D721Med (cell line): ENCODE measurements around the gene RABAC1.
A peak's percentile ranks its signal among the peaks of the same experiment; 100 is the strongest.

Experiments
- DNase-seq: peaks from one replicate; pipeline ENCODE4 v3.0.0; 2011; ENCODE audit warnings: low spot score; ENCODE audit not compliant: insufficient read length
- FAIRE-seq: peaks from 2 replicates; lab custom pipeline; 2011; peaks lifted over from hg19 to GRCh38; lab: Jason Lieb, UNC
- TF ChIP-seq, protein P1 (sequence below): IDR thresholded peaks from 2 replicates; pipeline ENCODE4 v1.5.1; 2012; ENCODE audit warnings: mild to moderate bottlenecking, control low read depth; ENCODE audit not compliant: insufficient read depth; ENCODE audit errors: missing control alignments

The RABAC1 gene

GRCh38 chr19:41957161-41957837, 1.8 kb downstream of the RABAC1 start:
- FAIRE-seq (no peak), DNase-seq (no peak)
- TF ChIP-seq, protein P1, sequence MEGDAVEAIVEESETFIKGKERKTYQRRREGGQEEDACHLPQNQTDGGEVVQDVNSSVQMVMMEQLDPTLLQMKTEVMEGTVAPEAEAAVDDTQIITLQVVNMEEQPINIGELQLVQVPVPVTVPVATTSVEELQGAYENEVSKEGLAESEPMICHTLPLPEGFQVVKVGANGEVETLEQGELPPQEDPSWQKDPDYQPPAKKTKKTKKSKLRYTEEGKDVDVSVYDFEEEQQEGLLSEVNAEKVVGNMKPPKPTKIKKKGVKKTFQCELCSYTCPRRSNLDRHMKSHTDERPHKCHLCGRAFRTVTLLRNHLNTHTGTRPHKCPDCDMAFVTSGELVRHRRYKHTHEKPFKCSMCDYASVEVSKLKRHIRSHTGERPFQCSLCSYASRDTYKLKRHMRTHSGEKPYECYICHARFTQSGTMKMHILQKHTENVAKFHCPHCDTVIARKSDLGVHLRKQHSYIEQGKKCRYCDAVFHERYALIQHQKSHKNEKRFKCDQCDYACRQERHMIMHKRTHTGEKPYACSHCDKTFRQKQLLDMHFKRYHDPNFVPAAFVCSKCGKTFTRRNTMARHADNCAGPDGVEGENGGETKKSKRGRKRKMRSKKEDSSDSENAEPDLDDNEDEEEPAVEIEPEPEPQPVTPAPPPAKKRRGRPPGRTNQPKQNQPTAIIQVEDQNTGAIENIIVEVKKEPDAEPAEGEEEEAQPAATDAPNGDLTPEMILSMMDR: no peak

GRCh38 chr19:41956621-41957020, 2.5 kb downstream of the RABAC1 start:
- TF ChIP-seq, protein P1: no peak
- DNase-seq: no peak
- no peak for FAIRE-seq

DNA sequence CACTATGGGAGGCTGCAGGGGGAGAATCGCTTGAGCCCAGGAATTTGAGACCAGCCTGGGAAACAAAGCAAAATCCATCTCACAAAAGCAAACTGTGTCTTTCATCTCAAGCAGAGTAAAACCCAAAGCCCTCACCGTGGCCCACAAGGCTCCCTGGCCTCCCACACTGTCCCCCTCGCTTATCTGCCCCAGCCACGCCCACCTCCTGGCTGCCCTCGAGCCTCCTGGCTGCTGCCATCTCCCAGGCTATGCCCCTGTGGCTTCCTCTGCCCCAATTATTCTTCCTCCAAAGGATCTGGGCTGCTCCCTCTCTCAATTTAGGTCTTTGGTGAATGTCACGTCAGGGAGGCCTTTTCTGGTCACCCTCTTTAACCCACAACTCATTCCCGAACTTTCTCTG, 3.6 kb downstream of the RABAC1 start:
- FAIRE-seq (no peak), DNase-seq (no peak)
- TF ChIP-seq, protein P1: no peak

GRCh38 chr19:41951686-41952172, 7.4 kb downstream of the RABAC1 start:
- FAIRE-seq (no peak), DNase-seq (peak; percentile 91)
- TF ChIP-seq, protein P1: peak; percentile 91

DNA sequence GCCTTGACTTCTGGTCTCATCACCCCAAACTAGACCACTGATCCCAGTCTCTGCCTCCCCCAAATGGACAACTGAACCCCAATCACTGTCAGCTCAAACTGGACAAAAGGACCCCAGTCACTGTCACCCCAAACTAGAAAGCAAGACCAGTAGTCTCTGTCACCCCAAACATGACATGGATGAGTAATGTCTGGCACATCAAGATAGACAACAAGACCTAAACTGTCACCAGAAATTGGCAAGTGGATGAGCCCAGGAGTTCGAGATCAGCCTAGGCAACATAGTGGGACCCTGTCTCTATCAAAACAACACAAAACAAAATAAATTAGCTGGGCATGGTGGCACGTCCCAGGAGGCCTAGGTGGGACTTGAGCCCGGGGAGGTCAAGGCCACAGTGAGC, 12.0 kb downstream of the RABAC1 start:
- TF ChIP-seq, protein P1: no peak
- no peak for FAIRE-seq

GRCh38 chr19:41945135-41945766, 13.9 kb downstream of the RABAC1 start:
- no peak for DNase-seq
- TF ChIP-seq, protein P1: no peak
- no peak for FAIRE-seq

More for the DNA sequence above, 12.0 kb downstream of the RABAC1 start:
- no peak for DNase-seq

GRCh38 chr19:41944336-41944735, 14.8 kb downstream of the RABAC1 start:
- FAIRE-seq (no peak), DNase-seq (no peak)

More at GRCh38 chr19:41944336-41944735, 14.8 kb downstream of the RABAC1 start:
- TF ChIP-seq, protein P1: no peak
